Neural cell (in vitro differentiated cells): Measurements from ENCODE around the gene TSEN54. TPM values are rescaled to one million over a fixed set of nuclear protein-coding genes. Genes with fewer than 3 reads are reported as not detected.

Experiments
- H2AFZ ChIP-seq: fragments of 200-600, 300-800 bp; sonication (generic), shearing (Covaris generic); 2 replicates; pipeline ENCODE4 v1.6.0; 2014; ENCODE audit warnings: low read depth, mild to moderate bottlenecking, antibody characterized with exemption, low read length, moderate library complexity
- H3F3A ChIP-seq: fragments of 200-600 bp; shearing (Covaris generic); 2 replicates; pipeline ENCODE4 v1.6.1; 2016; ENCODE audit warnings: mild to moderate bottlenecking, moderate library complexity, mixed read lengths, antibody characterized with exemption, low read length; ENCODE audit not compliant: insufficient read depth, poor library complexity, severe bottlenecking
- H3K27ac ChIP-seq: fragments of 200-600, 300-800 bp; sonication (generic), shearing (Covaris generic); 2 replicates; pipeline ENCODE4 v1.5.1; 2014; ENCODE audit warnings: mild to moderate bottlenecking, low read length, moderate library complexity
- H3K27me3 ChIP-seq: fragments of 300-800, 200-600 bp; sonication (generic), shearing (Covaris generic); 2 replicates; pipeline ENCODE4 v1.6.0; 2014; ENCODE audit warnings: mild to moderate bottlenecking, low read depth, low read length, moderate library complexity; ENCODE audit not compliant: insufficient read depth
- H3K36me3 ChIP-seq: fragments of 300-800, 200-600 bp; sonication (generic), shearing (Covaris generic); 2 replicates; pipeline ENCODE4 v1.5.1; 2014; ENCODE audit warnings: mild to moderate bottlenecking, antibody characterized with exemption, low read length, moderate library complexity; ENCODE audit not compliant: insufficient read depth
- H3K4me2 ChIP-seq: fragments of 300-800, 200-600 bp; sonication (generic), shearing (Covaris generic); 2 replicates; pipeline ENCODE4 v1.6.0; 2014; ENCODE audit warnings: mild to moderate bottlenecking, low read length
- H3K4me3 ChIP-seq: fragments of 300-800, 200-600 bp; sonication (generic), shearing (Covaris generic); 2 replicates; pipeline ENCODE4 v1.5.1; 2014; ENCODE audit warnings: mild to moderate bottlenecking, low read length, moderate library complexity
- H3K79me2 ChIP-seq: fragments of 200-600 bp; shearing (Covaris generic); replicated peaks from 2 replicates; pipeline ENCODE4 v1.6.0; 2014; ENCODE audit warnings: mild to moderate bottlenecking, low read length, moderate library complexity; ENCODE audit not compliant: insufficient read depth
- H3K9ac ChIP-seq: fragments of 300-800, 200-600 bp; sonication (generic), shearing (Covaris generic); 2 replicates; pipeline ENCODE4 v1.6.1; 2016; ENCODE audit warnings: mild to moderate bottlenecking, low read length, mixed read lengths
- H3K9me2 ChIP-seq: fragments of 200-600 bp; shearing (Covaris generic); 2 replicates; pipeline ENCODE4 v1.6.1; 2016; ENCODE audit warnings: mild to moderate bottlenecking, low read length, mixed read lengths; ENCODE audit not compliant: insufficient read depth
- H3K9me3 ChIP-seq: fragments of 200-600, 300-800 bp; sonication (generic), shearing (Covaris generic); 2 replicates; pipeline ENCODE4 v1.6.1; 2016; ENCODE audit warnings: mild to moderate bottlenecking, mixed run types, low read length, moderate library complexity, mixed read lengths
- H4K20me1 ChIP-seq: fragments of 200-600 bp; shearing (Covaris generic); 2 replicates; pipeline ENCODE4 v1.6.1; 2016; ENCODE audit warnings: mild to moderate bottlenecking, mixed run types; ENCODE audit not compliant: insufficient read depth
- EP300 ChIP-seq: fragments of 450-650 bp; conservative IDR thresholded peaks from 2 replicates; pipeline ENCODE4 v1.6.1; 2014; ENCODE audit warnings: antibody characterized with exemption, mild to moderate bottlenecking, moderate library complexity; ENCODE audit not compliant: poor library complexity, severe bottlenecking
- EZH2 ChIP-seq: fragments of 200-600, 300-800 bp; shearing (Covaris generic), sonication (generic); IDR thresholded peaks from 2 replicates; pipeline ENCODE4 v1.6.1; 2014; ENCODE audit warnings: antibody characterized with exemption, low read length, borderline replicate concordance, mild to moderate bottlenecking; ENCODE audit not compliant: insufficient read depth, poor library complexity, severe bottlenecking
- MXI1 ChIP-seq: fragments of 450-650 bp; conservative IDR thresholded peaks from 2 replicates; pipeline ENCODE4 v1.6.1; 2014; ENCODE audit warnings: antibody characterized with exemption, mild to moderate bottlenecking; ENCODE audit not compliant: poor library complexity, severe bottlenecking
- POLR2AphosphoS5 ChIP-seq: IDR thresholded peaks from 2 replicates; pipeline ENCODE4 v1.6.1; 2012
- RAD21 ChIP-seq: fragments of 450-650 bp; conservative IDR thresholded peaks from 2 replicates; pipeline ENCODE4 v1.6.1; 2014; ENCODE audit warnings: antibody characterized with exemption, mild to moderate bottlenecking, moderate library complexity
- SMC3 ChIP-seq: fragments of 450-650 bp; conservative IDR thresholded peaks from 2 replicates; pipeline ENCODE4 v1.6.1; 2014; ENCODE audit warnings: antibody characterized with exemption, mild to moderate bottlenecking, moderate library complexity; ENCODE audit not compliant: poor library complexity
- TAF1 ChIP-seq: IDR thresholded peaks from 2 replicates; pipeline ENCODE4 v1.6.1; 2012; ENCODE audit warnings: low read depth
- polyA plus RNA-seq: library from polyadenylated mRNA; depleted of rRNA; stranded (reverse); fragments of >200 nt; gene quantifications from 2 replicates; pipeline ENCODE4 v1.2.3, GENCODE V29; 2014
- TF ChIP-seq, protein P1 (sequence below): IDR thresholded peaks from 2 replicates; pipeline ENCODE4 v1.6.1; 2012; ENCODE audit warnings: borderline replicate concordance
- TF ChIP-seq, protein P2 (sequence below): fragments of 450-650 bp; IDR thresholded peaks from 2 replicates; pipeline ENCODE4 v1.5.1; 2014; ENCODE audit warnings: antibody characterized with exemption, mild to moderate bottlenecking, moderate library complexity; ENCODE audit not compliant: poor library complexity, severe bottlenecking

Gene TSEN54
- polyA plus RNA-seq, 1 donor from 2014 or later: 32.2 TPM

DNA sequence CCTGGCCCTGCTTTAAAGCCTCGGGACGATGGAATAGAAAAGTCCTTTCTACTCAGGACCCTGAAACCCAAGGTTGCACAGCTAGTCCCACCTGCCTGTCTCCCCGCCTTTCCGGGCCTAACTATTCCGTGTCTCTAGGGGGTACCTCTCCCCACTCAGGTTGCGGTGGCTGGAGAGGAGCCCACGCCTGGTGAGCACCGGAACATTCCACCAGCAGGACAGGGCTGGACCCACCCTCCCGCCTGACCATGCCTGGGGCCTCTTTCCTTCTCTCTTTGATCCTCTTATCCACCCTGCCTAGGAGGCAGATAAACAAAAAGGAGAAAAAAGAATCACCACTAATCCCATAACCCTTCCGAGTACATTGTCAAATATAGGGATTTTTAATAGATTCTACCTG lies 20.0 kb downstream of the TSEN54 start:
- Histone ChIP-seq H3F3A (no peaks in the 10 kb centered on the region), H2AFZ (no peak overlapping the region), H3K27ac (no peak overlapping the region), H3K79me2 (no peaks in the 10 kb centered on the region), H3K9ac (no peak overlapping the region), H3K4me2 (no peak overlapping the region), H3K4me3 (no peak overlapping the region), H4K20me1 (no peaks in the 10 kb centered on the region), H3K36me3 (no peaks in the 10 kb centered on the region), H3K9me3 (no peaks in the 10 kb centered on the region), H3K9me2 (no peaks in the 10 kb centered on the region), H3K27me3 (no peaks in the 10 kb centered on the region)
- TF ChIP-seq RAD21 (no peak), SMC3 (no peak), TAF1 (no peak), POLR2AphosphoS5 (no peak), EZH2 (no peak), EP300 (no peak), MXI1 (no peak)
- TF ChIP-seq, protein P1, sequence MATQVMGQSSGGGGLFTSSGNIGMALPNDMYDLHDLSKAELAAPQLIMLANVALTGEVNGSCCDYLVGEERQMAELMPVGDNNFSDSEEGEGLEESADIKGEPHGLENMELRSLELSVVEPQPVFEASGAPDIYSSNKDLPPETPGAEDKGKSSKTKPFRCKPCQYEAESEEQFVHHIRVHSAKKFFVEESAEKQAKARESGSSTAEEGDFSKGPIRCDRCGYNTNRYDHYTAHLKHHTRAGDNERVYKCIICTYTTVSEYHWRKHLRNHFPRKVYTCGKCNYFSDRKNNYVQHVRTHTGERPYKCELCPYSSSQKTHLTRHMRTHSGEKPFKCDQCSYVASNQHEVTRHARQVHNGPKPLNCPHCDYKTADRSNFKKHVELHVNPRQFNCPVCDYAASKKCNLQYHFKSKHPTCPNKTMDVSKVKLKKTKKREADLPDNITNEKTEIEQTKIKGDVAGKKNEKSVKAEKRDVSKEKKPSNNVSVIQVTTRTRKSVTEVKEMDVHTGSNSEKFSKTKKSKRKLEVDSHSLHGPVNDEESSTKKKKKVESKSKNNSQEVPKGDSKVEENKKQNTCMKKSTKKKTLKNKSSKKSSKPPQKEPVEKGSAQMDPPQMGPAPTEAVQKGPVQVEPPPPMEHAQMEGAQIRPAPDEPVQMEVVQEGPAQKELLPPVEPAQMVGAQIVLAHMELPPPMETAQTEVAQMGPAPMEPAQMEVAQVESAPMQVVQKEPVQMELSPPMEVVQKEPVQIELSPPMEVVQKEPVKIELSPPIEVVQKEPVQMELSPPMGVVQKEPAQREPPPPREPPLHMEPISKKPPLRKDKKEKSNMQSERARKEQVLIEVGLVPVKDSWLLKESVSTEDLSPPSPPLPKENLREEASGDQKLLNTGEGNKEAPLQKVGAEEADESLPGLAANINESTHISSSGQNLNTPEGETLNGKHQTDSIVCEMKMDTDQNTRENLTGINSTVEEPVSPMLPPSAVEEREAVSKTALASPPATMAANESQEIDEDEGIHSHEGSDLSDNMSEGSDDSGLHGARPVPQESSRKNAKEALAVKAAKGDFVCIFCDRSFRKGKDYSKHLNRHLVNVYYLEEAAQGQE: no peak
- TF ChIP-seq, protein P2, sequence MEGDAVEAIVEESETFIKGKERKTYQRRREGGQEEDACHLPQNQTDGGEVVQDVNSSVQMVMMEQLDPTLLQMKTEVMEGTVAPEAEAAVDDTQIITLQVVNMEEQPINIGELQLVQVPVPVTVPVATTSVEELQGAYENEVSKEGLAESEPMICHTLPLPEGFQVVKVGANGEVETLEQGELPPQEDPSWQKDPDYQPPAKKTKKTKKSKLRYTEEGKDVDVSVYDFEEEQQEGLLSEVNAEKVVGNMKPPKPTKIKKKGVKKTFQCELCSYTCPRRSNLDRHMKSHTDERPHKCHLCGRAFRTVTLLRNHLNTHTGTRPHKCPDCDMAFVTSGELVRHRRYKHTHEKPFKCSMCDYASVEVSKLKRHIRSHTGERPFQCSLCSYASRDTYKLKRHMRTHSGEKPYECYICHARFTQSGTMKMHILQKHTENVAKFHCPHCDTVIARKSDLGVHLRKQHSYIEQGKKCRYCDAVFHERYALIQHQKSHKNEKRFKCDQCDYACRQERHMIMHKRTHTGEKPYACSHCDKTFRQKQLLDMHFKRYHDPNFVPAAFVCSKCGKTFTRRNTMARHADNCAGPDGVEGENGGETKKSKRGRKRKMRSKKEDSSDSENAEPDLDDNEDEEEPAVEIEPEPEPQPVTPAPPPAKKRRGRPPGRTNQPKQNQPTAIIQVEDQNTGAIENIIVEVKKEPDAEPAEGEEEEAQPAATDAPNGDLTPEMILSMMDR: no peak

DNA sequence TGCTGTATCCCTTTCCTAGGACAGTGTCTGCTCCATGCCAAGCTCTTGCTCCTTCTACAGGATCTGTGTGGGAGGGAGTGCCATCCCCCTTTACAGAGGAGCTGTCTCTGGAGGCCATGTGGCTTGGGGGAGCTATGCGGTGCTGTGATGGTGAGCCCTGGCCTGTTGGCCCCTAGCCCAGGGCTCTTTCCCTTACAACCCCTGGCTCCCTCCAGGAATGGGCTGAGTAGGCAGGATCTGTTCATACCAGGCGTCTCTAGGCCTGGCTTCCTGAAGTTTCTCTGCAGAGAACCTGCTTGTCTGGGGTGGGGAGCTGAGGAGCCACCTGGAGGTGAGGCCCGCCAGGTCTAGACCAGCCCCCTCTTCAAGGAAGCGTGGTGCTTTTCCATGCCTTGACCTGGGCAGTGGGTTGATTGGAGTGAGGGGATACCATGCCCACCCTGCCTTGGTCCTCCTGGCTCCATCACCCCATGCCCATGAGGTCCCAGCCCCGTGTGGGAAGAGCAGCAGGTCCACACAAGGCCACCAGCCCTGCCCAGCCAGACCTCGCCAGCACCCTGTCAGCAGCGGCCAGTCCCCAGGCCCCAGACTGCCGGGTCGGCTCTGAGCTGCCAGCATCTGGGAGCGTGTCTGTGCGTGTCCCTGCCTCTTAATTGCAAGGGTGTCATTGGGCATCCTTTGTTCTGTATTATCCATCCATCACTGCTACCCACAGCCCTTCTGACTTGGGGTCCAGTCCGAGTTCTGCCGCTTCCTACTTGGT lies 23.8 kb downstream of the TSEN54 start:
- no peaks in the 10 kb centered on the region for H3K27me3 ChIP-seq
- H3F3A ChIP-seq: no peaks in the 10 kb centered on the region
- H3K9ac ChIP-seq: no peak overlapping the region
- TF ChIP-seq SMC3 (no peak), RAD21 (no peak), TAF1 (no peak), EP300 (no peak), MXI1 (no peak), EZH2 (no peak), POLR2AphosphoS5 (no peak)
- TF ChIP-seq, protein P1: no peak
- TF ChIP-seq, protein P2: no peak
- H3K9me2 ChIP-seq: no peaks in the 10 kb centered on the region
- no peak overlapping the region for H3K27ac ChIP-seq
- no peaks in the 10 kb centered on the region for H3K36me3 ChIP-seq
- no peak overlapping the region for H3K4me2 ChIP-seq
- H3K79me2 ChIP-seq: no peaks in the 10 kb centered on the region
- H4K20me1 ChIP-seq: no peaks in the 10 kb centered on the region
- H3K9me3 ChIP-seq: no peaks in the 10 kb centered on the region
- H3K4me3 ChIP-seq: no peak overlapping the region
- H2AFZ ChIP-seq: no peak overlapping the region
